DLD1 (cell line): ENCODE data around the gene EEF2K.

Experiments
- in situ Hi-C: cut with HindIII; loops from 2 replicates; pipeline ENCODE4 v1.10.0; 2017; ENCODE audit warnings: low sequenced_read_pairs

EEF2K gene

GRCh38 chr16:22312897-22313781 lies 107.1 kb downstream of the EEF2K start:
- in situ Hi-C loops = no loop called here

GRCh38 chr16:22313876-22314470 lies 107.9 kb downstream of the EEF2K start:
- in situ Hi-C loops = no loop called here

GRCh38 chr16:22314661-22315626 lies 108.9 kb downstream of the EEF2K start:
- in situ Hi-C loops = no loop called here

- in situ Hi-C loops = no loop called here
Measured at GRCh38 chr16:22315979-22316378, 109.9 kb downstream of the EEF2K start.

GRCh38 chr16:22316411-22316811 lies 110.3 kb downstream of the EEF2K start:
- in situ Hi-C loops = no loop called here

GRCh38 chr16:22317001-22317530 lies 111.0 kb downstream of the EEF2K start:
- in situ Hi-C loops = no loop called here

- in situ Hi-C loops = no loop called here
Measured at GRCh38 chr16:22317625-22318024, 111.5 kb downstream of the EEF2K start.

- in situ Hi-C loops = no loop called here
Measured at GRCh38 chr16:22318690-22319358, 112.7 kb downstream of the EEF2K start.

GRCh38 chr16:22320572-22321339 lies 114.7 kb downstream of the EEF2K start:
- in situ Hi-C loops = no loop called here

GRCh38 chr16:22321340-22322001 lies 115.4 kb downstream of the EEF2K start:
- in situ Hi-C loops = no loop called here

- in situ Hi-C loops = no loop called here
Measured at GRCh38 chr16:22322021-22322471, 116.0 kb downstream of the EEF2K start.

GRCh38 chr16:22322741-22323140 lies 116.7 kb downstream of the EEF2K start:
- in situ Hi-C loops = no loop called here

- in situ Hi-C loops = no loop called here
Measured at GRCh38 chr16:22323173-22323958, 117.3 kb downstream of the EEF2K start.

- in situ Hi-C loops = no loop called here
Measured at GRCh38 chr16:22323959-22324786, 118.1 kb downstream of the EEF2K start.

- in situ Hi-C loops = no loop called here
Measured at GRCh38 chr16:22324787-22325597, 118.9 kb downstream of the EEF2K start.

GRCh38 chr16:22325598-22326368 lies 119.7 kb downstream of the EEF2K start:
- in situ Hi-C loops = no loop called here
